Left renal pelvis (tissue), 4 donors: ENCODE results near the gene L1CAM. TPM values are rescaled to one million over a fixed set of nuclear protein-coding genes. Genes with fewer than 3 reads are reported as not detected.

Experiments used
- DNase-seq, 4 donors: peaks; one replicate each; pipeline ENCODE4 v3.0.0-alpha.2; 2013; ENCODE audit warnings: low read depth in 4 of 4, low spot score in 3 of 4
- polyA plus RNA-seq, 4 donors: library from polyadenylated mRNA; unstranded; fragments of 120-200 nt; gene quantifications; one replicate each; pipeline ENCODE4 v1.2.1, GENCODE V29; 2013; ENCODE audit not compliant: insufficient read length in 4 of 4

The L1CAM gene
- polyA plus RNA-seq, 4 donors, result 1.9 to 67.6 (median 44.6) TPM

- no peak for DNase-seq
Observed at GRCh38 chrX:153812220-153812619, 73.8 kb downstream of the L1CAM start.

Other genes with a start within 250 kb of the L1CAM start
- 10 to 100 TPM in 3 of 4 donors, 1 to 10 TPM in 1; 2.7 to 52.1 (median 44.9) TPM for gene DUSP9, start 239.0 kb downstream of the L1CAM start, polyA plus RNA-seq
- gene PNCK, start 212.4 kb downstream of the L1CAM start, polyA plus RNA-seq, result 10 to 100 TPM in 1 of 4 donors, 1 to 10 TPM in 3; 1.7 to 10.1 (median 7.8) TPM
- 10 to 100 TPM; 16.8 to 64.5 (median 46.2) TPM for gene SLC6A8, start 198.2 kb downstream of the L1CAM start, polyA plus RNA-seq
- 100 to 1,000 TPM; 100 to 199 (median 181) TPM for gene BCAP31, start 161.8 kb downstream of the L1CAM start, polyA plus RNA-seq
- 1 to 10 TPM; 7.0 to 9.6 (median 8.0) TPM for gene ABCD1, start 161.3 kb downstream of the L1CAM start, polyA plus RNA-seq
- gene PLXNB3, start 121.9 kb downstream of the L1CAM start, polyA plus RNA-seq, result 1 to 10 TPM in 3 of 4 donors, under 1 TPM in 1; 0.76 to 2.1 (median 1.5) TPM
- 1 to 10 TPM in 3 of 4 donors, under 1 TPM in 1; 0.65 to 6.7 (median 1.9) TPM for gene SRPK3, start 105.1 kb downstream of the L1CAM start, polyA plus RNA-seq
- 10 to 100 TPM; 59.4 to 95.2 (median 71.3) TPM for gene IDH3G, start 91.8 kb downstream of the L1CAM start, polyA plus RNA-seq
- 100 to 1,000 TPM; 133 to 167 (median 150) TPM for gene SSR4, start 91.5 kb downstream of the L1CAM start, polyA plus RNA-seq
- gene PDZD4, start 55.6 kb downstream of the L1CAM start, polyA plus RNA-seq, result 10 to 100 TPM in 2 of 4 donors, 1 to 10 TPM in 2; 6.9 to 13.7 (median 9.6) TPM
- gene AVPR2, start 18.5 kb upstream of the L1CAM start, polyA plus RNA-seq, result 1 to 10 TPM in 3 of 4 donors, under 1 TPM in 1; 0.15 to 6.1 (median 1.9) TPM
- 10 to 100 TPM; 16.5 to 52.7 (median 23.7) TPM for gene ARHGAP4, start 40.1 kb upstream of the L1CAM start, polyA plus RNA-seq
- gene NAA10, start 48.9 kb upstream of the L1CAM start, polyA plus RNA-seq, result 10 to 100 TPM; 46.8 to 83.0 (median 58.6) TPM
- gene RENBP, start 58.5 kb upstream of the L1CAM start, polyA plus RNA-seq, result 10 to 100 TPM in 3 of 4 donors, 1 to 10 TPM in 1; 5.4 to 22.3 (median 14.5) TPM
- gene HCFC1, start 85.6 kb upstream of the L1CAM start, polyA plus RNA-seq, result 10 to 100 TPM; 38.1 to 49.9 (median 42.2) TPM
- gene TMEM187, start 86.6 kb upstream of the L1CAM start, polyA plus RNA-seq, result 1 to 10 TPM; 4.4 to 9.1 (median 5.2) TPM
- 10 to 100 TPM; 34.7 to 67.0 (median 44.6) TPM for gene IRAK1, start 133.7 kb upstream of the L1CAM start, polyA plus RNA-seq
- gene MECP2, start 211.5 kb upstream of the L1CAM start, polyA plus RNA-seq, result 10 to 100 TPM; 23.2 to 31.9 (median 29.7) TPM